Measurements from ENCODE around the gene PADI1. TPM values are rescaled to one million over a fixed set of nuclear protein-coding genes. Genes with fewer than 3 reads are reported as not detected.

PADI1 gene
- total RNA-seq, 4 donors from 2014 or later: 3.2 to 24.2 (median 6.6) TPM

DNA sequence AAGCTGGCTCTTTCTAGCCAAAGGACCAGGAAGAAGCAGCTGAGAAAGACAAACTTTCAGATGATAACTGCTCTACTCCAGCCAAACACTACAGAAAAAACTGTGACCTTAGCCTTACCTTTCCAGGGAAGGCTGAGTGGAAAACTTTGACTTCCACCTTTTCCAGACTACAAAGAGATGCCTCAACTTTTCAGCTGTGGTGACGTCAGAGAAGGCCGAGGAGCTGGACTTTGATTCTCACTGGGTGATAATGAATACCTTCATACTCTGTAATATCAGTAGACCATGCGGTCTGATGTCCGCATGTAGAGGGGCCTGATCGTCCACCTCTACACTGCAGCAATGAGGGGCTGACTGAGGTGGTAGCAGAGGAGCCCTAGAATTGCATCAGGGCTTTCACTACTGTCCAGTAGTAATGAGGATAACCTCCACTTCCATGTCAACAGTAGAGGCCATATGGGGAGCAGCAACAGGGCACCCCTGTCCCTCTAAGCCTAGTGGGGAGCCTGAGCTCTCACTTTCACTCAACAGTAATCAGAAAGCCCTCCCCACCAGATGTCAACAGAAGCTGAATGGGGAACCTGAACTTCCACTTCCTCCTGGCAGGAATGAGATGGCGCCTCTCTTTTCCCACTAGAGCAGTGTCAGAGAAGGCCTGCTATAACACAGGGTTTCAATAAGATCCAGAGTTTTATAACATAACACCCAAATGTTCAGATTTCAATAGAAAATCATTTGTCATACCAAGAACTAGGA lies 28.4 kb upstream of the PADI1 start:
- TF ChIP-seq POLR2A (IDR thresholded peaks at IDR 0.05): no peak
- TF ChIP-seq, protein P1, sequence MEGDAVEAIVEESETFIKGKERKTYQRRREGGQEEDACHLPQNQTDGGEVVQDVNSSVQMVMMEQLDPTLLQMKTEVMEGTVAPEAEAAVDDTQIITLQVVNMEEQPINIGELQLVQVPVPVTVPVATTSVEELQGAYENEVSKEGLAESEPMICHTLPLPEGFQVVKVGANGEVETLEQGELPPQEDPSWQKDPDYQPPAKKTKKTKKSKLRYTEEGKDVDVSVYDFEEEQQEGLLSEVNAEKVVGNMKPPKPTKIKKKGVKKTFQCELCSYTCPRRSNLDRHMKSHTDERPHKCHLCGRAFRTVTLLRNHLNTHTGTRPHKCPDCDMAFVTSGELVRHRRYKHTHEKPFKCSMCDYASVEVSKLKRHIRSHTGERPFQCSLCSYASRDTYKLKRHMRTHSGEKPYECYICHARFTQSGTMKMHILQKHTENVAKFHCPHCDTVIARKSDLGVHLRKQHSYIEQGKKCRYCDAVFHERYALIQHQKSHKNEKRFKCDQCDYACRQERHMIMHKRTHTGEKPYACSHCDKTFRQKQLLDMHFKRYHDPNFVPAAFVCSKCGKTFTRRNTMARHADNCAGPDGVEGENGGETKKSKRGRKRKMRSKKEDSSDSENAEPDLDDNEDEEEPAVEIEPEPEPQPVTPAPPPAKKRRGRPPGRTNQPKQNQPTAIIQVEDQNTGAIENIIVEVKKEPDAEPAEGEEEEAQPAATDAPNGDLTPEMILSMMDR (IDR thresholded peaks at IDR 0.05): no peak
- intact Hi-C loops (cut with DNase I; ENCODE audit: low total_unique reads): no loop called here
- no peak overlapping the region for H3K4me3 ChIP-seq (ENCODE audit: low read depth, poor library complexity, severe bottlenecking)
- 87 to 90% methylated on average over 6 of the region's 6 CpGs for WGBS, 2 donors
- DNase-seq (ENCODE audit: low spot score in 2 of 2): no peak

DNA sequence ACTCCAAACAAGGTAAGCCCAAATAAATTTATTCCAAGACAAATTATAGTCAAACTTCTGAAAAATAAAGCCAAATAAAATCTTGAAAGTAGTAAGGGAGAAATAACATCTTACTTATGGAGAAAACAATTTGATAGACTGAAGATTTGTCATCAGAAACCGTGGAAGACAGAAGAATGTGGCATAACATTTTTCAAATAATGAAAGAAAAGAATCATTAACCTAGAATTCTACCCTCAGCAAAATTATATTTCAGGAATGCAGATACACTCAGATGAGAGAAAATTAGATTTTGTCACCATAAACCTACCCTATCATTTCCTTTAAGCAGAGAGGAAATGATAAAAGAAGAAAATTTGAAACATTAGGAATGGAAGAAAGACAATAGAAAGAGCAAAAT lies 27.3 kb upstream of the PADI1 start:
- intact Hi-C loops (cut with DNase I; ENCODE audit: low total_unique reads): no loop called here
- H3K4me3 ChIP-seq (ENCODE audit: low read depth, poor library complexity, severe bottlenecking): no peak overlapping the region
- DNase-seq (ENCODE audit: low spot score in 2 of 2): no peak
- 53% methylated on average over 1 of the region's 1 CpG for WGBS, 2 donors
- TF ChIP-seq, protein P1 (IDR thresholded peaks at IDR 0.05): no peak
- TF ChIP-seq POLR2A (IDR thresholded peaks at IDR 0.05): no peak

DNA sequence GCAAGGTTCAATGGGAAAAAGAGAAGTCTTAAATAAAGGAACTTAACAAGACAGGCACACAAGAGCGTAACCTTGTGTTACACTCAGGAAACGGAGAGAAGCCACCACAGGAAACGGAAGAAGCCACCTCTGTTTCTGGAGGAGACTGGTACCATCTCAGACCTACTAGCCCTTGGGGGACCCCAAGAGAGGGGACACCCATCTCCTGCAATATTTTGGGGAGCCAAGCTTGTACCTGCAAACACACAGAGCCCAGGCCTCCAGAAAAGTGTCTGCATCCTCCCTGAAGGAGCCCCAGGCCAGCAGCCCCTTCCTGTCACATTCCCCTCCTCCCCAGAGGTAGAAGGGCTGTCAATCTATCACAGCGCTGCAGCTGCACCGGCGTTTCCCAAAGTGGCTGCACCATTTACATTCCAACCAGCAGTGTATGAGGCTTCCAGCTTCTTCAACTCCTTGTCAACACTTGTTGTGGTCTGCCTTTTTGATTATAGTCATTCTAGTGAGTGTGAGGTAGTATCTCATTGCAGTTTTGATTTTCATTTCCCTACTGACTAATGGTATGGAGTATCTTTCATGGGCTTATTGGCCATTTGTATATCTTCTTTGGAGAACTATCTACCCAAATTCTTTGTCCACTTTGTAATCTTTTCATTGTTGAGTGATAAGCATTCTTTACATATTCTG lies 23.0 kb upstream of the PADI1 start:
- no peak overlapping the region for H3K4me3 ChIP-seq (ENCODE audit: low read depth, poor library complexity, severe bottlenecking)
- WGBS, 2 donors: 40 to 42% methylated on average over 6 of the region's 6 CpGs
- intact Hi-C loops (cut with DNase I; ENCODE audit: low total_unique reads): no loop called here
- TF ChIP-seq, protein P1 (IDR thresholded peaks at IDR 0.05): no peak
- no peak for TF ChIP-seq POLR2A (IDR thresholded peaks at IDR 0.05)
- no peak for DNase-seq (ENCODE audit: low spot score in 2 of 2)

DNA sequence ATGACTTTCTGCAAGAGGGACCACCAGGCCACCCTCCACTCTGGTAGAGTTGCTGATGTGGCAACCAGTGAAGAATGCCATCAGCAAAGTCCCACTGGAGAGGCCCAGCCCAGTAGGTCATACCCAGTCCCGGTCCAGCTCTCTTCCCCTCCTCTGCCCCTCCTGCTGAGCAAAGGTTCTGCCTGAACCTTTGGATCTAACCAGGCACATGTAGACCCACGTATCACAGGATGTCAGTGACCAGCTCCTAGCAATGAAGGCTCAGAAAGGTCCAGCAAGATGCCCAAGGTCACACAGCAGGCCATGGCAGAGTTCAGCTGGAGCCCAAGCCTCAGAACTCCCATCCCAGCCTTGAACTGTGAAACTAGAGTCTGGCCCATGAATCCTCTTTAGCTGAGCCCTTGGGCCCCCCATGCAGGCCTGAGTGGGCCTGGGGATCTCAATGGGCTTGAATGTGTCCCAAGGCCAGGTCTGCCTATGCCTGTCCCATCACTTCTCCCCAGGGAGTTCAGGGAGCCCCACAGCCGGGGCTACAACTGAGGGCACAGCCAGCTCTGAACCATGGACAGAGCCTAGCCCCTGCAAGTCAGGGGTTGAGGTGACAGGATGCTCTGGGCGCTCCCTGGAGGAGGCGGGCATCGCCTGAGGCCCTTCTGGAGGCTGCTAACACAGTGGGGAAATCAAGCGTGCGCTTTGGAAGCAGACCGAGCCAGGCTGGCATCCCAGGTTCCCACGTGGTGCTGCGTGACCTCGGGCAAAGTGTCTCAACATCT lies 21.4 kb upstream of the PADI1 start:
- TF ChIP-seq, protein P1 (IDR thresholded peaks at IDR 0.05): no peak
- no peak for TF ChIP-seq POLR2A (IDR thresholded peaks at IDR 0.05)
- no peak for DNase-seq (ENCODE audit: low spot score in 2 of 2)

DNA sequence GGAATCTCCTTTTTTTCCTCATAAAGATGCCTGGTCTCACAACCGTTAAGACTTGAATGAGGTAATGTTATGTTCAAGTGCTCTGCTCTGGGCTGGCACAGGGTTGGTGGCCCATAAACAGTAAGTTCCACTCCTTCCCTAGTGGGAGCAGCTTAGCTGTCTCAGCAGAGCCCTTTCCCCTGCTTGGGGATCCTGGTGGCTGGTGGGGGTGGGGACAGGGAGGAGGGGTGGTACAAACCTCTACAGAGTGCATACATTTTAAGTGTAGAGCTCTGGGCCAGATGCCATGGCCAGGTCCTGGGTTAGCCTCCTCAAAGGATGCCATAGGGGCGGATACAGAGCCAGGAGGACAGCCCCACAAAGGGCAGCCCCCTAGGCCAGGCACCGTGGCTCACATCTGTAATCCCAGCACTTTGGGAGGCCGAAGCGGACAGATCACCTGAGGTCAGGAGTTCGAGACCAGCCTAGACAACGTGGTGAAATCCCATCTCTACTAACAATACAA lies 20.7 kb upstream of the PADI1 start:
- DNase-seq (ENCODE audit: low spot score in 2 of 2): no peak
- intact Hi-C loops (cut with DNase I; ENCODE audit: low total_unique reads): no loop called here
- 82 to 85% methylated on average over 7 of the region's 7 CpGs for WGBS, 2 donors
- TF ChIP-seq, protein P1 (IDR thresholded peaks at IDR 0.05): no peak
- no peak for TF ChIP-seq POLR2A (IDR thresholded peaks at IDR 0.05)
- H3K4me3 ChIP-seq (ENCODE audit: low read depth, poor library complexity, severe bottlenecking): no peak overlapping the region

More for the DNA sequence above, 21.4 kb upstream of the PADI1 start:
- WGBS, 2 donors: 50 to 53% methylated on average over 12 of the region's 12 CpGs
- intact Hi-C loops (cut with DNase I; ENCODE audit: low total_unique reads): no loop called here
- H3K4me3 ChIP-seq (ENCODE audit: low read depth, poor library complexity, severe bottlenecking): no peak overlapping the region
